ENCODE data around the gene KCNH4. TPM values are rescaled to one million over a fixed set of nuclear protein-coding genes. Genes with fewer than 3 reads are reported as not detected.

KCNH4 gene
- total and polyA plus RNA-seq, 9 of the 15 experiments (the other 6 are each of a cell fraction or from before 2014, with no cell fraction given) = 0.10 to 1.8 (median 0.50) TPM

GRCh38 chr17:42112552-42113176 lies 68.3 kb downstream of the KCNH4 start, which contains the start of gene DHX58 (continued):
- TF ChIP-seq NKRF (IDR thresholded peaks at IDR 0.05; ENCODE audit: borderline replicate concordance) (peak; percentile 61; the same call in 1 of the 2 replicates), ZNF511 (CRISPR knock-in tag; IDR thresholded peaks at IDR 0.05) (no peak), NFXL1 (CRISPR knock-in tag; IDR thresholded peaks at IDR 0.05) (0 out of 2 replicates have a peak, but pooled peaks have one; percentile 25), BRD4 (IDR thresholded peaks at IDR 0.05) (no peak), ZNF444 (CRISPR knock-in tag; IDR thresholded peaks at IDR 0.05) (no peak), DEAF1 (CRISPR knock-in tag; IDR thresholded peaks at IDR 0.05) (no peak), ZNF274 (IDR thresholded peaks at IDR 0.05; ENCODE audit: borderline replicate concordance, low read depth, low read length) (no peak), PCBP1 (IDR thresholded peaks at IDR 0.05; ENCODE audit: low read depth, low read length, poor library complexity, severe bottlenecking) (no peak), ILK (tag; IDR thresholded peaks at IDR 0.05; ENCODE audit: borderline replicate concordance, low read depth) (no peak), MAFK (IDR thresholded peaks at IDR 0.05; ENCODE audit: low read length) (no peak), ATF6 (CRISPR knock-in tag; IDR thresholded peaks at IDR 0.05) (no peak), MCM5 (IDR thresholded peaks at IDR 0.05; ENCODE audit: low read depth) (no peak), NUFIP1 (IDR thresholded peaks at IDR 0.05; ENCODE audit: partially characterized antibody) (no peak), SRSF9 (IDR thresholded peaks at IDR 0.05; ENCODE audit: borderline replicate concordance, low read depth, low read length) (no peak), MBD1 (CRISPR knock-in tag; IDR thresholded peaks at IDR 0.05) (no peak), MAX (CRISPR knock-in tag; IDR thresholded peaks at IDR 0.05) (peak; percentile 72), BMI1 (IDR thresholded peaks at IDR 0.05; ENCODE audit: low read length) (no peak)

Data from K562 (cell line).